GM20000 (cell line): ENCODE data around the gene NHLRC1.
"Not testable (repeated sequence)": the region's sequence is repeated elsewhere in the genome, so short reads cannot be mapped to it uniquely, and the experiment has no call there.

Experiments used
- DNase-seq: peaks from one replicate; pipeline ENCODE4 v3.0.0; 2012; ENCODE audit warnings: low spot score
- CTCF ChIP-seq: IDR thresholded peaks from 2 replicates; pipeline ENCODE4 v1.5.1; 2012; ENCODE audit warnings: mild to moderate bottlenecking, control low read depth; ENCODE audit errors: extremely low read depth, missing control alignments

Gene NHLRC1

DNA sequence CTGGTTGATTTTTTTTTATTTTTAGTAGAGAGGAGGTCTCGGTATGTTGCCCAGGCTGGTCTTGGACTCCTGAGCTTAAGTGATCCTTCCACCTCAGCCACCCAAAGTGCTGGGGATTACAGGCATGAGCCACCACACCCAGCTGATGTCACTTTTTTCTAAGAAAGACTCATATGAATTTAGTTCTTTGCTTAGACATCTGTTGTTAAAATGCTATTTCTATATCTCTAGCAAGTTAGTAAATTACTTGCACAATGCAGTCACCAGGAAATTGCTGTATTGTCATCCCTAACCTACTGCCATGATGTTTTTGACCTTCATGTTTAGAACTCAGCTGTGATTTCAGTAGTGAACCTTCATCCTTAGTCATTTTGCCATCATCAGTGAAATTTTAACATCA lies 38.4 kb upstream of the NHLRC1 start:
- TF ChIP-seq CTCF = no peak
- no peak for DNase-seq

DNA sequence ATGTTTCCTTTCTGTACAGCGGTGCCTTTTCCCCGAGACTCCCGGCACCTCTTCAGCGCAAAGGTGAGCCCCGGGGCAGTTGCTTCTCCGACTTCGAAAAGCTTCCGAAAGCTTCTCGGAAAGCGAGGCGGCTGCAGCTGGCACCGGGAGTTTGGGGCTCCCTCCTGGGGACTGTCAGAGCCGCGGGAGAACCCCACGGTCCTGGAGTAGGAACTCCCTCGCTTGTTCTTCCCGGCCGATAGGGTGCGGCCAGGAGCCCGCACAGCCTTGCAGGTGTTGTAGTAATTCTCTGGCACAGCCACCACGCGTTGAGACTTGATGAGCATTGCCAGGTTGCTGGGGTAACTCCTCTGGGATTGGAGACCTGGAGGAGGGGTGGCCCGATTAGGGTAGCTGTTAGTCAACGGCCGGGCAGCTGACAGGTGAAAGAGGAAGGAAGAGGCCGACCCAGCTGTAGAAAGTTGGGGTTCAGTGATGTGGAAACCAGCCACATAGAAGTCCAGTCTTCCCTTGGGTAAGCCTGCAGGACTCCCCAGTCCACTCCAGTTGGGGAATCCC lies 33.5 kb upstream of the NHLRC1 start:
- peak; percentile 15 for TF ChIP-seq CTCF
- peak; percentile 67 for DNase-seq

- TF ChIP-seq CTCF = no peak
- peak; percentile 100 for DNase-seq
These were observed 32.8 kb upstream of the NHLRC1 start, which contains the start of gene KDM1B for GRCh38 chr6:18155150-18155863. Gene KDM1B, plus strand, starts transcription at chr6:18155422. Its CDS starts 4,474 bp downstream, at chr6:18159896.

DNA sequence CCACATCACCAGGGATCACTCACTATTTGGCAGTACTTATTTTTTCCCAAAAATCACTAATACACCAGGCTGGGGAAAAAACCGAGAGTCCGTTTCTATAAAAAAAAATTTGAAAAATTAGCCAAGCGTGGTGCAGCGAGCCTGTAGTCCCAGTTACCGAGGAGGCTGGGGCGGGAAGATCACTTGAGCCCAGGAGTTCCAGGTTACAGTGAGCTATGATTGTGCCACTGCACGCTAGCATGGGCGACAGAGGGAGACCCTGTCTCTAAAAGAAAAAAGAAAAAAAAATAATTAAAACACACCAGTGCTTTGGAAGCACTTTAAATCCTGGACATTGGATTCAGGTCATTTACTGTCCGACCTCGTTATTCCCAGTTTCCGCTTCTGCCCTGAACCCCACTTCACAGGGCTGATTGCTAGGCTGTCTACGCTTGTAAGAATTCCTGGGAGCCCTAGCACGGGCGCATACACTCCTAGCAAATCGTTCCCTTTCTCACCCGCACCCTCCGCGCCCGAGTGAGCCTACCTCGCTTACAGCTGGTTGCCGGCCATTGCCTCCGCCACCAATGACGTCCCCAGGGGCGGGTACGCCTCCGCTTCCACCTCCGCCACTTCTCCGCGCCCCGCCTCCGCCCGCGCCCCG lies 32.2 kb upstream of the NHLRC1 start, which contains the start of gene TPMT:
Gene TPMT (minus strand): TSS at position 571 of the 643 bp plus-strand sequence. CDS start 5,950 bp downstream, outside the sequence.
- DNase-seq = no peak
- TF ChIP-seq CTCF = no peak

GRCh38 chr6:18153311-18153703 lies 30.8 kb upstream of the NHLRC1 start:
- no peak for DNase-seq
- no peak for TF ChIP-seq CTCF

GRCh38 chr6:18151801-18152200 lies 29.3 kb upstream of the NHLRC1 start:
- DNase-seq = no peak
- no peak for TF ChIP-seq CTCF

GRCh38 chr6:18151391-18151790 lies 28.9 kb upstream of the NHLRC1 start:
- DNase-seq = not testable (repeated sequence)
